ENCODE data around the gene SLCO4A1. TPM values are rescaled to one million over a fixed set of nuclear protein-coding genes. Genes with fewer than 3 reads are reported as not detected.

The SLCO4A1 gene
- total RNA-seq, 1 experiment from 2014 or later = 27.0 TPM

DNA sequence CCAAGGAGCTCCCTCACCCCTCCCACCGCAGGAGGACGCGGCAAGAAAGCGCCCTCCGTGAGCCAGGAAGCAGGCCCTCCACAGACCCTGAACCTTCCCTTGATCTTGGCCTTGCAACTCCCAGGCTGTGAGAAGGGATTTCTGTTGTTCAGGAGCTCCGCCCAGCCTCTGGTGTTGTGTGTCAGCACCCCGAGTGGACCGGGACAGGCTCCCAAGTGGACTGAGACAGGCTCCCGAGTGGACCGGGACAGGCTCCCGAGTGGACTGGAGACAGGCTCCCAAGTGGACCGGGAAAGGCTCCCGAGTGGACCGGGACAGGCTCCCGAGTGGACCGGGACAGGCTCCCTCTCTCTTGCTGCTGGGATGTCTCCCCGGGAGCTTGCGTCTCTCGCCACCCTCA lies 57.0 kb downstream of the SLCO4A1 start:
- intact Hi-C loops (cut with micrococcal nuclease) = no loop called here
- no peak overlapping the region for H3K4me3 Mint-ChIP-seq (ENCODE audit: unreplicated experiment)
- no peaks in the 10 kb centered on the region for H3K9me3 Mint-ChIP-seq (ENCODE audit: unreplicated experiment)
- H3K27me3 Mint-ChIP-seq (ENCODE audit: insufficient read depth, unreplicated experiment) = peaks cover 23% of the 10 kb centered on the region
- H3K27ac Mint-ChIP-seq (ENCODE audit: low read depth, unreplicated experiment) = no peak overlapping the region
- DNase-seq (ENCODE audit: unreplicated experiment) = no peak
- ChIA-PET CTCF (interaction anchor here (0.7 to 1.5 kb wide), 3 partner anchors 31 to 93 kb away, joined by 3 to 6 read pairs (median 3); no protein-coding TSS in a partner anchor), POLR2A (interaction anchor here (0.8 kb wide), 1 partner anchor 74 kb away, joined by 3 read pairs; no protein-coding TSS in a partner anchor)
- no peaks in the 10 kb centered on the region for H3K36me3 Mint-ChIP-seq (ENCODE audit: insufficient read depth, unreplicated experiment)
- H3K4me1 Mint-ChIP-seq (ENCODE audit: insufficient read depth, unreplicated experiment) = peaks cover 12% of the 10 kb centered on the region
- TF ChIP-seq, protein P1, sequence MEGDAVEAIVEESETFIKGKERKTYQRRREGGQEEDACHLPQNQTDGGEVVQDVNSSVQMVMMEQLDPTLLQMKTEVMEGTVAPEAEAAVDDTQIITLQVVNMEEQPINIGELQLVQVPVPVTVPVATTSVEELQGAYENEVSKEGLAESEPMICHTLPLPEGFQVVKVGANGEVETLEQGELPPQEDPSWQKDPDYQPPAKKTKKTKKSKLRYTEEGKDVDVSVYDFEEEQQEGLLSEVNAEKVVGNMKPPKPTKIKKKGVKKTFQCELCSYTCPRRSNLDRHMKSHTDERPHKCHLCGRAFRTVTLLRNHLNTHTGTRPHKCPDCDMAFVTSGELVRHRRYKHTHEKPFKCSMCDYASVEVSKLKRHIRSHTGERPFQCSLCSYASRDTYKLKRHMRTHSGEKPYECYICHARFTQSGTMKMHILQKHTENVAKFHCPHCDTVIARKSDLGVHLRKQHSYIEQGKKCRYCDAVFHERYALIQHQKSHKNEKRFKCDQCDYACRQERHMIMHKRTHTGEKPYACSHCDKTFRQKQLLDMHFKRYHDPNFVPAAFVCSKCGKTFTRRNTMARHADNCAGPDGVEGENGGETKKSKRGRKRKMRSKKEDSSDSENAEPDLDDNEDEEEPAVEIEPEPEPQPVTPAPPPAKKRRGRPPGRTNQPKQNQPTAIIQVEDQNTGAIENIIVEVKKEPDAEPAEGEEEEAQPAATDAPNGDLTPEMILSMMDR (IDR thresholded peaks at IDR 0.05; ENCODE audit: unreplicated experiment) = no peak
- BruUV-seq (replicated peaks) = no TSS peak

DNA sequence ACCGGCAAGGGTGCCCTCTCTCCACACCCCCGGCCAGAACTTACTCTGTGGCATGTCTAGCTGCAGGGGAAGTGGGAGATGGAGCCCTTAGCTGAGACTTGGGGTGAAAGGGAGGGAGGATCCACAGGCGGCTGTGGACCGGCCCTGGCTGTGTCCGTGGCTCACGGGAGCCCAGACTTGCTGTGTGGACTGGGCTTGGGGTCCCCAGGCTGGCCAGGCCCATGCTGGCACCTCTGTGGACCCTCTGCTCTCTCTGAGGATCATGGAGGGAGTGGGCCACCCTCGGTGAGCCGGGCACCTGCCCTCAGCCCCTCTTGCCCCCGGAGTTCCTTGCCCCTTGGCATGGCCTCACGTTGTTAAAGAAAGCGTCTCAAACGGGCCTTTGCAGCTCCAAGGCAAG lies 57.4 kb downstream of the SLCO4A1 start:
- no peak for DNase-seq (ENCODE audit: unreplicated experiment)
- no peak overlapping the region for H3K4me3 Mint-ChIP-seq (ENCODE audit: unreplicated experiment)
- no peaks in the 10 kb centered on the region for H3K36me3 Mint-ChIP-seq (ENCODE audit: insufficient read depth, unreplicated experiment)
- BruUV-seq (replicated peaks) = no TSS peak
- H3K27ac Mint-ChIP-seq (ENCODE audit: low read depth, unreplicated experiment) = no peak overlapping the region
- peaks cover 16% of the 10 kb centered on the region for H3K4me1 Mint-ChIP-seq (ENCODE audit: insufficient read depth, unreplicated experiment)
- intact Hi-C loops (cut with micrococcal nuclease) = loop anchor here (10.0 kb wide), 1 partner anchor 45 kb away; no protein-coding TSS in a partner anchor
- H3K27me3 Mint-ChIP-seq (ENCODE audit: insufficient read depth, unreplicated experiment) = peaks cover 18% of the 10 kb centered on the region
- ChIA-PET POLR2A (interaction anchor here (0.7 to 0.8 kb wide), 2 partner anchors 11 to 74 kb away, joined by 3 read pairs; no protein-coding TSS in a partner anchor), CTCF (interaction anchor here (0.7 to 1.5 kb wide), 2 partner anchors 32 to 91 kb away, joined by 3 to 6 read pairs; no protein-coding TSS in a partner anchor)
- H3K9me3 Mint-ChIP-seq (ENCODE audit: unreplicated experiment) = no peaks in the 10 kb centered on the region
- TF ChIP-seq, protein P1 (IDR thresholded peaks at IDR 0.05; ENCODE audit: unreplicated experiment) = no peak

DNA sequence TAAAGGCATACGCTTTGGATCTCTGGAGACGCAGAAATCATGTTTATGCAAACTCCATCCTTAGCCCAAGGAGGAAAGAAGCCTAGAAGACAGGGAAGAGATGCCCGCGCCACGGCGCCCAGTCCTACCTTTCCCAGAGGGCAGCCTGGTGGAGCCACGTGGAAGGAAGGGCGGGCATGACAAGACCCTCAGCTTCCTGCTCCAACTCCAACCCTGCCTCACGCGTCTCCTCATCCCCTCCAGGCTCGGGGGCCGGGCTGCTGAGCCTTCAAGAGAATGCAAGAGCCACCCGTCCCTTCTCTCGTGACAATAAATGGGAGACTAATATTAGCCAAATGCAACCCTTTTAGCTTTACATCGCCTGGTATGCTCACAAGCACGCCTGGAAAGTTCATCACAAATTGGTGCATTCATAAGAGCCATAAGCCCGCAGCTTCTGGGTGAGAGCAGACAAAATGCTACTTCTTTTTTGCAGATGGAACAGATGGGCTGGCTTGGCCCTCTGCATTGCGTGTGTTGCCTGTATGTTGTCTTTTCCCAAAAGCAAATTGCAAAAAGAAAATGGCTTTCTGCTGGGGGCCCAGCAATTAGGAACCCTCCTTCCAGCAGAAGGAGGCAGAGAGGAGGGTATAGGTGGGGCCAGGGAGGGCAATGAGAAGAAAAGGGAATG lies 58.1 kb downstream of the SLCO4A1 start:
- Mint-ChIP-seq H3K27ac (ENCODE audit: low read depth, unreplicated experiment) (no peak overlapping the region), H3K4me1 (ENCODE audit: insufficient read depth, unreplicated experiment) (peaks cover 20% of the 10 kb centered on the region), H3K4me3 (ENCODE audit: unreplicated experiment) (no peak overlapping the region), H3K27me3 (ENCODE audit: insufficient read depth, unreplicated experiment) (peaks cover 12% of the 10 kb centered on the region), H3K9me3 (ENCODE audit: unreplicated experiment) (no peaks in the 10 kb centered on the region), H3K36me3 (ENCODE audit: insufficient read depth, unreplicated experiment) (no peaks in the 10 kb centered on the region)
- TF ChIP-seq, protein P1 (IDR thresholded peaks at IDR 0.05; ENCODE audit: unreplicated experiment) = no peak
- no TSS peak for BruUV-seq (replicated peaks)
- intact Hi-C loops (cut with micrococcal nuclease) = loop anchor here (10.0 kb wide), 1 partner anchor 46 kb away; no protein-coding TSS in a partner anchor
- ChIA-PET CTCF (interaction anchor here (0.6 to 1.1 kb wide), 3 partner anchors 91 to 478 kb away, joined by 3 to 4 read pairs (median 3); no protein-coding TSS in a partner anchor), POLR2A (interaction anchor here (0.7 kb wide), 3 partner anchors 11 to 632 kb away, joined by 3 read pairs; no protein-coding TSS in a partner anchor)
- DNase-seq (ENCODE audit: unreplicated experiment) = no peak
